Measurements from ENCODE around the gene ARRDC1. TPM values are rescaled to one million over a fixed set of nuclear protein-coding genes. Genes with fewer than 3 reads are reported as not detected.
"Not testable (repeated sequence)": the region's sequence is repeated elsewhere in the genome, so short reads cannot be mapped to it uniquely, and the experiment has no call there.

ARRDC1 gene
- total RNA-seq, 1 donor from 2014 or later = 15.7 TPM

DNA sequence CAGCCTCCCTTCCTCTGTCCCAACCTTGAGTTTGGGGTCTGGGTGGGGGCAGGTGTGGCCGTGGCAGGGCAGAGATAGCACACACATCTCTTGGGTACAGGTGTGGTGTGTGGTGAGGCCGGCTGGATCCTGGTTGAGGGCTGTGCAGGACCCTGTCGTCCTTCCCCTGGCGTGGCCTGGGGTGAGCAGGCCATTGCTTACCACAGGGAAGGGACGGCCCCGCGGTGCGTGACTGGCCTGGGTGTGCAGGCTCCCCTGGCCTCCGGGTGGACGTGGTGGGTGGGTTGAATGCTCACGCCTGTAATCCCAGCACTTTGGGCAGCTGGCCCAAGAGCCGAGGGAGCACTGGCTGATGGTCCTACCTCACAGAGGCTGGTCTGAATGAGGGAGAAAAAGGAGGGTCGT, 1.2 kb downstream of the ARRDC1 start:
- intact Hi-C loops (cut with DNase I) = no loop called here
- DNase-seq (no peak), ATAC-seq (ENCODE audit: poor library complexity) (no peak)

DNA sequence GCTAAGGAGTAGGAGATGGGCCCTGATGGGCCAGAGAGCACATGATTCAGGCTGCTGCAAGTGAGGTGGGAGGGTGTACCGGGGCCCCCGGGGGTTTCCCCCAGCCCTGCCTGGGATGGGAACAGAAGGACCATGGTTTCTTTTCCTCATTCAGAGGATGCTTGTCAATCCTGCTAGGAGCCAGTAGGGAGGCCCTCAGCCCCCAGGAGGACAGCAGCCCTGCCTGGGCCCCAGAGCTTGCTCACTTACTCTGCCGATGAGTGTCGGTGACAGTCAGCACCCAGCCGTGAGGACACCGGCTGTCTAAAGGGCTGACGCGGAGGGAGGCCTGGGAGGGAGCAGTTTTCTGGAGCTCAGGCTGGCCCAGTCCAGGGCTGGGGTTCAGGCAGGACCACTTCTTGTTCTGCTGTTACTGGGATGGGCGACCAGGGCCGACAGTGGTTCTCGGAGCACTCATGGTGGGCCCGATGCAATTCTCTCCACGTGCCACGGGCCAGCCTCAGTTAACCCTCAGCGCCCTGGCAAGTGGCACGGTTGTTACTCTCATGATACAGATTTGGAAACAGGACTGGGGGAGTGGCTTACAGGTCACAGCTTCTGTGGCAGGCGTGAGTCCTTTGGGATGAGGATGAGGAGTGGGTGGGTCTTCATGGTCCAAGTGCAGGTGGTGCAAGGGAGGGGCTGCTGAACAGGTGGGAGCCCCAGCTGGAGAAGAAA, 1.8 kb downstream of the ARRDC1 start:
- intact Hi-C loops (cut with DNase I) = no loop called here
- ATAC-seq (ENCODE audit: poor library complexity) = no peak
- peak; percentile 56 for DNase-seq

DNA sequence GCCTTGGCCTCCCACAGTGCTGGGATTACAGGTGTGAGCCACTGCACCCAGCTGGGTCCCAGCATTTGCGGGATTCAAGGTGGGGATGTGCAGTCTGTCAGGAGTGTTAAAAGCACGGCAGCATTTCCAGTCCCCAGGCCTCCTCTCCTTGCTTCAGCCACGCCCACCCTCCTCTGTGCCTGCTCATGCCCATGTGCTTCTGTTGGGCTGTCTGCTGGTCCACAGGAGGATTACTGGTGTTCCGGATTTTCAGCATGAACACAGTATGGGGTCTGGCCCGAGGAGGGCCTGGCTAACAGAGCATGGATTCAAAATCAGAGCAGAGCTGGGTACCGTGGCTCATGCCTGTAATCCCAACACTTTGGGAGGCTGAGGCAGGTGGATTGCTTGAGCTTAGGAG, 5.5 kb downstream of the ARRDC1 start:
- intact Hi-C loops (cut with DNase I) = no loop called here
- ATAC-seq (ENCODE audit: poor library complexity) = no peak
- DNase-seq = no peak

DNA sequence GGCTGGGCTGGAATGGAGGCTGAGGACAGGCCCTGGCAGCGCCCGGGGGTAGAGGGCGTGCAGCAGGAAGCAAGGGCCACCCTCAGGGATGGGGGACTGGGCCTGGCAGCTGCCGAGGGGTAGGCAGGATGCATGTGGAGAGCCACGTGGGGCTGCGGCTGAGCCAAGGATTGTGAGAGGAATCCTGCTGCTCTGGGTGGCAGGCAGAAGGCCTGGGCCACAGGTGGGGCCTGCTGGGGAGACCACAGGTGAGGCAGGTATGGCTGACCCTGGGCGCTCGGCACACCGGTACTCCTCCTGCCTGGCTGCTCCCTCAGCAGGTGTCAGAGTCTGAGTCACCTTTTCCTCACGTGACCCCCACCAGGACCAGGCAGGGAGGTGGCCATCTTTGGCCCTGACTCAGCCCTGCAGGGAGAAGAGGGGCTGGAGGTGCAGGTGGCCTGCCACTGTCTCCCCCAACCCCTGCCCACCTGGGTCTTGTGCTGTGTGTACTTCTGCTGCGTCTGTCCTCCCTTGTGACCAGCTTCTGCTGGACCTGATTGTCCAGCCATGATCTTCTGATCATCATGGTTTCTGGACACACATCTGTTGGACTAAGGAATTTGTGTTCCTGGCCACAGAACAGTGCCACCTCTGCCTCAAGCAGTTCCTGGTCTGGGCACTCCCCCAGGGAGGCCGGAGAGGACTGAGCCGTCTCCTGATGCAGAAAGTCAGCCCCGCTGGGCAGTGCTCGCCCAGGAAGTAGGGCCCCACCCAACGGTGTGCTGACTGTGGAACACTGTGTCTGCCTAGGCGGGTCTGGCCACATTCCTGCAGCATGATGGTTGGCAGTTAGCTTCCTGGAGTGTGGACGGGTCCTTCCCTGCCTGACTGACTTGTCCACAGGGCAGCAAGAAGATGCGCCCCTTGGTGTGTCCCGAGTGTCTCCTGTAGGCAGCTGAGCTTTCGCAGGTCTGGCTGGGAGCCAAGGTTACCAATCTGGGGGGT, 6.4 kb downstream of the ARRDC1 start:
- DNase-seq (no peak), ATAC-seq (ENCODE audit: poor library complexity) (peak; percentile 11)
- intact Hi-C loops (cut with DNase I) = no loop called here

DNA sequence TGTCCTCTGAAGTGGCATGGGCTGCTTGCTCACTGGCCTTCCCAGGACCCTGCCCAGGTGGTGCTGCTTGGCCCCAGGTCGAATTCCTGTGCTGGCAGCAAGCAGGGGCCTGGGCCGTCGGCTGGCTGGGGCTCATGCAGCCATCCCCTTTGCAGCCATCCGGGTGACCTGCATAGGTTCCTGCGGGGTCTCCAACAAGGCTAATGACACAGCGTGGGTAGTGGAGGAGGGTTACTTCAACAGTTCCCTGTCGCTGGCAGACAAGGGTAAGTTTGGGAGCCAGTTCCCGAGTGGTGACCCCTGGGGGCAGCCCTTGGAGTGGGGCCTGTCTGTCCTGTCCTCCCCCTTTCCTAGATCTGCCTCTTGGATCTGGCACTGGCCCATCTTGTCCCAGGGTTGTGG, 7.3 kb downstream of the ARRDC1 start:
- DNase-seq = no peak
- intact Hi-C loops (cut with DNase I) = no loop called here

DNA sequence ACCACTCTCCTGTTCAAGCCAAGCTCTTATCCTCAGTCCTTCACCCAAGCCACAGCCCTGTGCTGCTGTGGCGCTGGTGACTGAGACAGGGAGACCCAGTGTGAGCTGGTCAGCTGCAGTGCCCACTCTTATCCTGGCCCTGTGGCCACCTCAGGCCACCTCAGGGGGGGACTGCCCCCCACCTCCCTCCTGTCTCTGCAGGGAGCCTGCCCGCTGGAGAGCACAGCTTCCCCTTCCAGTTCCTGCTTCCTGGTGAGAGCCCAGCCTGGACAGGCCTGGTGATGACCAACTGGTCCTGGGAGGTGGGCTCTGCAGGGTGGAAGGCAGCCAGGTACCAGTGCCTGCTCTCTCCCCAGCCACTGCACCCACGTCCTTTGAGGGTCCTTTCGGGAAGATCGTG, 7.8 kb downstream of the ARRDC1 start:
- no peak for ATAC-seq (ENCODE audit: poor library complexity)
- intact Hi-C loops (cut with DNase I) = no loop called here
- DNase-seq = peak; percentile 23

More for the DNA sequence above, 7.3 kb downstream of the ARRDC1 start:
- peak; percentile 3 for ATAC-seq (ENCODE audit: poor library complexity)

DNA sequence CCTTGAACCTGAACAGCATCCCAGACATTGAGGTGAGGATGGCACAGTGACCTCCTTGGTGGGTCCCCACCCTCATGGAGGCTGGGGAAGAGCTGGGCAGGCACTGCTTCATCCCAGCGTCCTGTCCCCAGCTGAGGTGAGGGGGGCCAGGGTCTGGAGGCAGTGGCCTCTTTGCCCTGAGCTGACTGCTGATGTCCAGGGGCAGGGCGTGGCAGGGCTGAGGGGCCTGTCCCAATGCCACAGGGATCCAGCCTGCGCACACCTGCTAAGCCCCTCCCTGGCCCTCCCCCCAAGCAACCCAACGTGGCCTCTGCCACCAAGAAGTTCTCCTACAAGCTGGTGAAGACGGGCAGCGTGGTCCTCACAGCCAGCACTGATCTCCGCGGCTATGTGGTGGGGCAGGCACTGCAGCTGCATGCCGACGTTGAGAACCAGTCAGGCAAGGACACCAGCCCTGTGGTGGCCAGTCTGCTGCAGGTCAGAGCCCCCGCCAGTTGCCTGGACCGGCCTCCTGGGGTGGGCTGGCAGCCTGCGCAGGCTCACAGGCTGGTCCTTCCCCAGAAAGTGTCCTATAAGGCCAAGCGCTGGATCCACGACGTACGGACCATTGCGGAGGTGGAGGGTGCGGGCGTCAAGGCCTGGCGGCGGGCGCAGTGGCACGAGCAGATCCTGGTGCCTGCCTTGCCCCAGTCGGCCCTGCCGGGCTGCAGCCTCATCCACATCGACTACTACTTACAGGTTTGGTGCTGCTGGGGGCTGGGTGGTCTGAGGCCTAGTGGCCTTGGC, 8.4 kb downstream of the ARRDC1 start:
- intact Hi-C loops (cut with DNase I) = no loop called here
- DNase-seq (peak; percentile 31), ATAC-seq (ENCODE audit: poor library complexity) (no peak)

DNA sequence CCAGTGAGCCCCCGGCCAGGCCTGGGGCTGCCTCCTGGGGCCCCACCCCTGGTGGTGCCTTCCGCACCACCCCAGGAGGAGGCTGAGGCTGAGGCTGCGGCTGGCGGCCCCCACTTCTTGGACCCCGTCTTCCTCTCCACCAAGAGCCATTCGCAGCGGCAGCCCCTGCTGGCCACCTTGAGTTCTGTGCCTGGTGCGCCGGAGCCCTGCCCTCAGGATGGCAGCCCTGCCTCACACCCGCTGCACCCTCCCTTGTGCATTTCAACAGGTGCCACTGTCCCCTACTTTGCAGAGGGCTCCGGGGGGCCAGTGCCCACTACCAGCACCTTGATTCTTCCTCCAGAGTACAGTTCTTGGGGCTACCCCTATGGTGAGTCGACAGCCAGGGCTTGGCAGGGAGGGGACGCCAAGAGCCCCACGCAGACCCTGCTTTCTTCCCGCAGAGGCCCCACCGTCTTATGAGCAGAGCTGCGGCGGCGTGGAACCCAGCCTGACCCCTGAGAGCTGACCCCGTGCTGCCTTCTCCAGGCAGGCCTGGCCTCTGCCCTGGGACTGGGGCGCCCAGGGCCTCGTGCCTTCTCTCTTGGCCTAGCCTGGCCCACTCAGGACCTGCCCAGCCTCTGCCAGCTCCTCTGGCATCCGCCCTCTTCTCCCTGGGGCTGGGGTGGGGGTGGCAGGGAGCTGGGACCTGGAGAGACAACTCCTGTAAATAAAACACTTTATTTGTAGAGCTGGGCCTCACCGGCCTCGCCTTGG, 9.3 kb downstream of the ARRDC1 start:
- intact Hi-C loops (cut with DNase I) = no loop called here
- DNase-seq (peak; percentile 33), ATAC-seq (ENCODE audit: poor library complexity) (no peak)

DNA sequence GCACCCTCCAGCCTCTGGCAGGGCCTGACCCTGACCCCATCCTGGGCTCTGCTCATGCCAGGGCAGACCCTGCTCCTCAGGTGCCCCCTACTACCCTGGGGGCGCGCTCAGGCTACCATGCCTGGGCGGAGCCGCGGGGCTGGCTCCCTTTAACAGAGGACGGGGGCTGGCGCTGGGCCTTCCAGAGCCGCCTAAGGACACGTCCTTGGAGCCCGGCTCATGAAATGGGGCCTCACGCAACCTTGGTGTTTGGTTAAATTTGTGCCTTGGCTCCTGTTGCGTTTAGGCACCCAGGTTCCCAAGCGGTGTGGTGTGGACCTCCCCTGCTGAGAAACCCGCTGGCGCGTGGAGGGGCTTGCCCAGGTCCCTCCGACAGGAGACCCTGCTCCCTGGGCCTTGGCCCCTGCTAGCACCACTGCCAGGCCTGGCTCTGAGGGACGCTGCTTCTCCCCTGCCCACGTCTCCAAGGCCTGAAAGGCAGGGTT, 9.9 kb downstream of the ARRDC1 start:
- peak; percentile 40 for DNase-seq
- no peak for ATAC-seq (ENCODE audit: poor library complexity)
- intact Hi-C loops (cut with DNase I) = no loop called here

DNA sequence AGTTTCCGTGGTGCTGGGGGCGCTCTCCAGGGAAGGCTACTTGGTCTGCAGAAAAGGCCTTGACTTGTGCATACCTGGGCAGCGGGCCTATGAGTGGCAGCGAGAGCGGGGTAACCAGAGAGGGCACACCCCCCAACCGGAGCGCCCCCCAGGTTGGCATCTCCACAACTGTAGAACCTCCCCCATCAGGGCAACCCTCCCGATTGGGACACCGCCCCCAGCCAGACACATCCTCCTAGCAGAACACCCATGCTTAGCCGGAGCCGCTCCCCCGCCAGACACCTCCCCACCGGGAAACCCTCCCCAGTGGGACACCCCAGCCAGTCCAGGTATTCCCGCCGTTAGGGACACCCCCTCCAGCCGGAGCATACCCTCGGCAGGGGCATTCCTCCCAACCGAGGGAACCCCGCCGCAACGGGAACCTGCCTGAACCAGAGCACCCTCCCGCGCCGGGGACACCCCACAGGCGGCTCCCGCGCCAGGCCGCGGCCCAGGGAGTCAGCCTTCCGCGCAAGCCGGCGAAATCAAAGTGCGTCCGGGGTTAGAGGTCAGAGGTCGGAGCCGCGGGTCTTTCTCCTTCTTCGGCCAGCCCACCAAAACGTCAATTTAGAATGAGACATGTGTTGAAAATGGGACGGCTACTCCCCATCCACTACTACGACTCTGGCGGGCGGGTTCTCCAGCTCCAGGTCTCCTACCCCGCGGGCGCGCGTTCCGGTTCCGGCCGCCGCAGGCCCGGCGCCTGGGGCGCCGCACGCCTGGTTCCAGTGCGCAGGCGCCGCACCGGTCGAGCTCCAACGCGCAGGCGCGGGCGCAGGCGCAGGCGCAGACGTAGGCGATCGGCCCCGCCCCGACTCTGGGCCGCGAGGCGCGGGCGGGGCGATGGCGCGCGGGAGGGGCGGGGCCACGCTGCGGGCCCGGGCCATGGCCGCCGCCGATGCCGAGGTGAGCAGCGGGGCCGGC, 12.9 kb downstream of the ARRDC1 start, which contains the start of gene EHMT1:
Gene EHMT1 (plus strand): TSS at position 901 of the 963 bp plus-strand sequence. CDS start 24 bp downstream, at position 925.
- intact Hi-C loops (cut with DNase I) = no loop called here
- DNase-seq (peak; percentile 90), ATAC-seq (ENCODE audit: poor library complexity) (peak; percentile 94)

DNA sequence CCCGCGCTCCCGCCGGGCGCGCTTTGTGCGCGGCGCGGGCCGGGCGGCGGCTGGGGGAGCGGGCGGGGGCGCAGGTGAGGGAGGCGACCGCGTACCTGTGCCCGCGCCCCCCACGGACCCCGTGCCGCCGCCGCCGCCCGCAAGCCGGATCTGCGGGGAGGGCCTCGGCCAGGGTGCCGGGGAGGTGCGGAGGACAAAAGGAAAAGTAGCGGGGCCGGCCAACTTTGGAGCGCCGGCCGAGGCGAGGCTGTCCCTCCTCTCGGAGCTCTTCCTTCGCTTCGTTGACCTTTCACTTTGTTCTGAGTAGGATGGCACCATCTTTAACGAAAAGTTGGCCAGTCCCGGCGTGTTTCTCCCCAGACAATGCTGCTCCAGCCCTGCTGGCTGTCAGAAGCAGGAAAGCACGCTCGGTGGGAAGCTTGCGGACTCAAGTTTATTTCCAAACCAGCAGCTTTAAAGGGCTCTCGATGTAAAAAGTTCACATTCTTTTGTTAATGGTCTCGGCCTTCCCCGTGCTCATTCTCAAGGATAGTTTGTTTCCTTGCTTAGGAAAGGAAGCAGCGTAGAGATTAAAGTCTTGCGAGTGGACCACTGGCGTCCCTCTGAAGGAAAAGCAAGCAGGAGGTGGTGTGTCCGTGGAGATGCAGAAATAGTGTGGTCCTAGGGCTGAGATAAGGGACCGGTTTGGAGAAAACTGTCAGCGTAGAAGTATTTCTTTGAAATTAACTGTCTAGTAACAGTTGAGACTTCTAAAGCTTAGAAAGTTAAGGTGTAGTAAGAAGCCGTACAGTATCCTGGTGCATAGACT, 14.0 kb downstream of the ARRDC1 start:
- ATAC-seq (ENCODE audit: poor library complexity) (no peak), DNase-seq (peak; percentile 50)
- intact Hi-C loops (cut with DNase I) = no loop called here

DNA sequence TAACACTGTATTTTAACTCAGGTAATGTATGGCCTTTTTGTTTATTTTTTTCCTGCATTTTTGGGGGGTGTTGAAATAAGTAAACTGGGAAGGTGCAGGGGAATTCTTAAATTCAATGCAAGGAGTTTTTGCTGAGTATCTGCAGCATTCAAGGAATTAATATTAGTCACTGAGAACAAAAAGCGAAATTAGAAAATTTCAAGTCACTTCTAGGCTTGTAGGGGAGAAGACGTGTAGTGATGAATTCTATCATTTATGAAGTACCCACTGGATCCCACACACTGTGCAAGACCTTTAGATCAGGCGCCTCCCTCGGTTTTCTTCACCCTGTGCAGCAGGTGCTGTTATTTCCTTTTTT, 14.5 kb downstream of the ARRDC1 start:
- intact Hi-C loops (cut with DNase I) = no loop called here
- ATAC-seq (ENCODE audit: poor library complexity) (no peak), DNase-seq (no peak)

DNA sequence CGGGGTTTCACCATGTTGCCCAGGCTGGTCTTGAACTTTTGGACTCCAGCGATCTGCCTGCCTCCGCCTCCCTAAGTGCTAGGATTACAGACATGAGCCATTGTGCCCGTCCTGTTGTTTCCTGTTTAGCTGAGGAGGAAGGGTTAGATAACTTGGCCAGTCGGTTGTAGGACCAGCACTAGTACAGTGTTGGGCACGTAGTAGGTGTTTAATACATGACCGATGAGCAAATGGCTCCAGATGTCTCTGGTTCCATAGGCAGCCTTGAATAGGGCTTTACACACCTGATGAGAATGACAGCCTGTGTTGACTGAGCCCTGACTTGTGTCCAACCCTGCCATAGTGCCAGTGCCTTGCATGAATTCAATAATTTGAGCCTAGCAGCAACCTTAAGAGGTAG, 15.1 kb downstream of the ARRDC1 start:
- peak; percentile 1 for DNase-seq
- no peak for ATAC-seq (ENCODE audit: poor library complexity)
- intact Hi-C loops (cut with DNase I) = no loop called here

DNA sequence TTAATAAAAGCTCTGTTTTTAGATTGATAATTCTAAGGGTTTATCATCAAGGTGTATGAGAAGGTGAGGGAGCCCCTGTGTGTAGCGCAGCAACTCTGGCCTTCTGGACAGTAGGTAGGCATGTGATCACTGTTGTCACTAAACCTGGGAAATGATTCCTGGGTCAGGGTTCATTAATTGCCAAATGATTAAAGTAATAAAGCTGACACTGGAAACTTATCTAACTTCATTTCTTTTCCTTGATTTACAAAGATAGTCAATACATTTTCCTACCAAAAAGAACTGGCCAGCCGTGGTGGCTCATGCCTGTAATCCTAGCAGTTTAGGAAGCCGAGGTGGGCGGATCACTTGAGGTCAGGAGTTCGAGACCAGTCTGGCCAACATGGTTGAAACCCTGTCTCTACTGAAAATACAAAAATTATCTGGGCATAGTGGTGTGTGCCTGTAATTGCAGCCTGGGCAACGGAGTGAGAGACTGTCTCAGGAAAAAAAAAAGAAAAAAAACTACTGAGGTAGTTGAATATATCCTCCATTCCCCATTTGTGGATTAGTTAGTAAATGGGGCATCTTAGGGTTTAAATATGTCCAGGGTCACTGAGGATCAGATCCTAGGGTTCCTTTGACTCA, 15.8 kb downstream of the ARRDC1 start:
- intact Hi-C loops (cut with DNase I) = no loop called here
- no peak for ATAC-seq (ENCODE audit: poor library complexity)

DNA sequence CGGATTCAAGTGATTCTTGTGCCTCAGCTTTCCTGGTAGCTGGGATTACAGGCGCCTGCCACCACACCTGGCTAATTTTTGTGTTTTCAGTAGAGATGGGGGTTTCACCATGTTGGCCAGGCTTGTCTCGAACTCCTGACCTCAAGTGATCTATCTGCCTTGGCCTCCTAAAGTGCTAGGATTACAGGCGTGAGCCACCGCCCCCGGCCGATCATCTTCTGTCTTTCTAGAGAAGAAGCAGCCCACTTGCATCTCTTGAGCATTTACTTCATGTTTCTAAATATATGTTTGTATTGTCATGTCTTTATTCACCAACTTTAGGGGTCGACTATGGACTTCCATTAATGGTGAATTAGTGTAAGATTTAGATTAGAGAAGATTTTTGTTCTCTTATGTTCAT, 16.7 kb downstream of the ARRDC1 start:
- intact Hi-C loops (cut with DNase I); ATAC-seq (ENCODE audit: poor library complexity); DNase-seq: not testable (repeated sequence)

More for the DNA sequence above, 15.8 kb downstream of the ARRDC1 start:
- DNase-seq = no peak

DNA sequence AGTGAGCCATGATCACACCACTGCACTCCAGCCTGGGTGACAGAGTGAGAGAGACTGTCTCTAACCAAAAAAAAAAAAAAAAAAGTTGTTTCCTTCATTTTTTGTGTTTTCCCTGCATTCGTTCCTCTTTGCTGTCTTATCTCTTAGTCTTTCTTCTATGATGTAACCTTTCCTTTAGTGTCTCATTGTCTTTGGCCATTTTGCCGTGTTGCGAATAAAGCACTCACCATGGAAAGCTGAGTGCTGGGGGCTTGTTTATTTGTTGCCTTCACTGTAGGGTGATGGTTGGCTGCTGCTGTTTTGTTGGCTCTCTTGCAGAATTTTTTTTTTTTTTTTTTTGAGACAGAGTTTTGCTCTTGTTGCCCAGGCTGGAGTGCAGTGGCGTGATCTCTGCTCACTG, 21.0 kb downstream of the ARRDC1 start:
- DNase-seq = no peak
- intact Hi-C loops (cut with DNase I) = no loop called here
- no peak for ATAC-seq (ENCODE audit: poor library complexity)
